NCI-H2196 (cell line): ENCODE data around the gene PKP1.

Experiments
- DNase-seq: peaks from one replicate; lab custom pipeline; 2025; ENCODE audit not compliant: unreplicated experiment; lab: John Stamatoyannopoulos, UW

The PKP1 gene

DNA sequence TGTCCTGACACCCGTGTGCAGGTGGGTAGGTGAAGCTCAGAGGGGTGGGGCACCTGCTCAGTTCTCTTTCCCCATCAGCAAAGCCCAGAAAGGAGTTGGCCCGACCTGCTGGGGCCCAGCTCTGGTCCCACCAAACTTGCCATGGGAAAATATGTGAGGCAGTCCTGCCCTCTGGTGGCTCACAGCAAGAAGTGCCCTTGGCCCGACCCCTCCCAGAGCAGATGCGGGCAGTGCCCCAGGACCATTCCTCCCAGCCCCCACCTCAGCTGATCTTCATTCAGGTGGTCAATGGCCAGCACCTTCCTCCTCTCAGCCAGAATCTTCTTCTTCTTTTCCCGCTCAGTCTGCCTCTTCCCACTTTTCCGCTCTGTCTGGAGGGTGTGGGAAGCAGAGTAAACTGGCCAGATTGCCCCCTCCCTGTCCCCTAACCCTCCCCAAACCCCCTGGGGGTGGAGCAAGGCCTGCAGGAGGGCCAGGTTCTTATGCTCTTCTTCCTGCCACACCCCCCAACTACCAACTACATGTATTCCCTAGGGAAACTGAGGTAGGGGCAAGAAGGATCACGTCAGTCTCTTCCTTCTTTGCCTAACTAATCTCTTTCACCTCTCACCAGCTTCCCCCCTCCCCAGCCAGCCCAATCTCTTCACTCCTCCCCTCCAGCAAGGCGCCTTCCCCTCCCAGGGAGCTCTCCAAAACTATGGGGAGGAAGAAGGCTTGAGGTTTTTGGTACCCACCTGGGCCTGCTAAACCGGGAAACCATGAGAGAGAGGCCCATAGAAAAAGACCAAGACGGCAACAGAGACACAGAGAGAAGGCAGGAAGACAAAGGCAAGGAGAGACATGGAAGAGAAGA lies 78.6 kb downstream of the PKP1 start:
- DNase-seq = peak; percentile 49

DNA sequence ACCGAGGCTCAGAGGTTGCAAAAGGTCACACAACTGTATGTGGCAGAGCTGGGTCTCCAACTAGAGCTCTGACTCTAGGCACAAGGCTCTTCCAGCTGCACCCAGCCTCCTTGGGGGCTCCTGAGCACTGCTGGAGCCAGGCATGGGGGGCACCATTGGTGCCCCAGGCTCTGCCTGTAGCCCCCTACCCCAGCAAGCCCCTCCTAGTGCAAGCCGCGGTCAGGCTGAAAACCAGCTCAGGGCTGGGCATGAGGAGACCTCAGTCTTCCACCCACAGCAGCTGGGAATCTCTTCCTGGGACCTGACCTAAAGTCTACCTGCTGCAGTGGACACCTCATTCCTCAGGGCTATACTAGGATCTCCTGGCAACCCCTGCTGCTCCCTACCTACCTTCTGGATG lies 79.6 kb downstream of the PKP1 start:
- DNase-seq = no peak

DNA sequence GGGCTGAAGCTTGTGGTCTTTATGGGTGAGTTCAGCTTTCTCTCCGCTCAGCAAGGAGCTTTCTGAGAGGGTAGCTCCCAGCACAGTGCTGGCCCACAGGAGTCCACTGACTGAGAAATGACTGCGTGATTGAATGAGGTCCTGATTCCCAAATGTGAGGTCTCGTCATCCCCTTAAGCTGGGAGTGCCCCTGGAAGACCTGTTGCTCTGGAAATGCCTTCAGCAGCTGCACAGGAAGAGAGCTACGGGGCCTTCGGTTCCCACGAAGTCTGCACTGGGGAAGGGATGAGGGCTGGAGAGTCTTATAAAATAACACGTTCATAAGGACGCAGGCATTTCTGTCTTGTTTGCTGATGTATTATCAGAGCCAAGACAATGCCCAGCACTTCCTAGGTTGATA lies 80.2 kb downstream of the PKP1 start:
- no peak for DNase-seq

DNA sequence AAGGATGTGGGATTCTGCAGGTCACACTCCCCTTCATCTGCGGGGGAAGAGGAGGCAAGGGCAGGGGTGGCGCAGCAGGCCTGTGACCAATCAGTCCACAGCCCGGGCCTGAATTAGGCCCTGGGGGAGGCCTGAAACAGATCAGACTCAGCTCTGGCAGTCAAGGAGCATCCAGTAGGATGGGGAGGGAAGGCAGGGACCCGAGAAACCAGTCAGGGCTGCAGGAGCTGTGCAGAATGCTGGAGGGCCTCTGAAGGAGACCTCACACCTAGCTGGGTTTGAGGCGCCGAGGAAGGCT lies 81.5 kb downstream of the PKP1 start:
- no peak for DNase-seq

DNA sequence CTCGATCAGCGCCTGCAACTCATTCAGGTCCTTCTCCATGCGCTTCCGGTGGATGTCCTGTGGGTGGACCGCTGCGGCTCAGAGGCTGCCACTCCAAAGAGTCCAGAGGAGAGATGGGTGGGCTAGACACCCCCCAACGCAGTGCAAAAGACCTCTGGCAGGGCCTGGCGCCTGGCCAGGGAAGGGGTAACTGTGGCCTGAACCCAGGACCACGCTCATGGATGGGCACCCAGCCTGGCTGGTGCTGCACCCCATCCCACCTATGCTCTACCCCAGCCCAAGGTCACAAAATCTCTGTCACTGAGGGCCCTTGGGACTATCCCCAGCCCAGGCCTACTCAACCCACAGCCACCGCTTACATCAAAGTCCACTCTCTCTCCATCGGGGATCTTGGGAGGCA lies 81.9 kb downstream of the PKP1 start:
- no peak for DNase-seq

GRCh38 chr1:201366696-201367095 lies 83.4 kb downstream of the PKP1 start:
- DNase-seq = no peak

DNA sequence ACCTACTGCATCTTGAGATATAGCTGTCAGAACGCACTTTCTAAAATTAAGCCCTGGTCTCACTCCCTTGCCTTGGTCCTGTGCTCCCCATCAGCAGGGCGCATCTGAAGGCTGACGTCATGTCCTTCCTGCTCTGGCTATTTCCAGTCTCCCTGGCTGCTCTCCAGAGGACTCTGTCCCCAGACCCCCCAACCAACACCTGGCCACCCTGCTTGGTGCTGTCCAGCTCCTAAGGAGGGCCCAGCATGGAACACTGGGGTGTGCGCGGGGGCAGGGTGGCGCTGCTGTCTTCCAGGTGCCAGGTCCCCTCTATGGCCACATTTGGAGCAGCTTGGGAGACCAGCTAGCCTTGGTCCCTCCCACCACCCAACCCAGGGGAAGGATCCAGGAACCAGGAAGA lies 85.9 kb downstream of the PKP1 start:
- no peak for DNase-seq

DNA sequence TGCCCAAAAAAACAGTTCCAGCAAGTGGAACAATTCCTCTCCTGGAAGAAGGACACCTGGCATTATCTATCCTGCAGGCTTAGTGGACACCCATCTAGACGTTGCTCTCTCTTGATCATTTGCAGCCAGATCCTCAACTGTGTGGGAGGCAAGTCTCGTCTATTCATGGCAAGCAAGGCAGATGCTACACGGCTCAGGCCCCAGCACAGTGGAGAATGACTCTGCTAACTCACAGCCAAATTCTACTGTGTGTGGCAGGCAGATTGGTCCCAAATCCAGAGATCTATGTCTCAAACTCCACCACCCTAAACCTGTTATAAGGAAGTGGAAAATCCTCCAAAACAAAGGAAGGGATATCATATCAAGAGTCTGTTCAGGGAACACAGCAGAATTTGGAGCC lies 87.2 kb downstream of the PKP1 start:
- DNase-seq = no peak

GRCh38 chr1:201371276-201371675 lies 88.0 kb downstream of the PKP1 start:
- no peak for DNase-seq

GRCh38 chr1:201371792-201372191 lies 88.5 kb downstream of the PKP1 start:
- no peak for DNase-seq

DNA sequence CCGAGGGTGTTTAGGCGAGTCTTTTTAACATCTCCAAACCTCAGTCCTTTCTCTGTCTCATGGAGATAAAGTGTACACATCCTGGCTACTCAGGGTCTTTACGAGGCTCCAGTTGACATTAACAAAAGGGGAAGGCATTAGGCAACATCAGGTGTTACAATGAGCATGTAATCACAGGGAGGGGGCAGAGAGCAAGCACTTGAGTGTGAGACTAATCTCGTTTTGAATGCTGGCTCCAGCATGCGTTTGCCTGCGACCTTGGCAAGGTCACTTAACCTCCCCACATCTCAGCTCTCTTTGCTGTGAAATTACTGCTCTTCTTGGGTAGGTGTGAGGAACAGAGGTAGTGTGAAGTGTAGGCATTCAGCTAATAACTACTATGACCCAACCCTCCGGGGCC lies 91.1 kb downstream of the PKP1 start:
- peak; percentile 12 for DNase-seq

GRCh38 chr1:201375169-201375568 lies 91.9 kb downstream of the PKP1 start:
- DNase-seq = no peak

GRCh38 chr1:201376107-201376463 lies 92.8 kb downstream of the PKP1 start:
- no peak for DNase-seq

GRCh38 chr1:201376464-201377374 lies 93.4 kb downstream of the PKP1 start:
- DNase-seq = no peak

GRCh38 chr1:201377611-201378092 lies 94.3 kb downstream of the PKP1 start, which contains the start of gene TNNT2:
TNNT2 (minus strand) TSS chr1:201377680; CDS start chr1:201373254, 4,426 bp downstream.
- no peak for DNase-seq

- DNase-seq = no peak
Observed at GRCh38 chr1:201378804-201379203, 95.5 kb downstream of the PKP1 start.

- no peak for DNase-seq
Observed at GRCh38 chr1:201379733-201380242, 96.5 kb downstream of the PKP1 start.

- peak; percentile 72 for DNase-seq
Observed at GRCh38 chr1:201381130-201381529, 97.8 kb downstream of the PKP1 start.
